Nephron (organoid): Measurements from ENCODE around the gene RNF222.

ENCODE experiments used
- H3K27ac Mint-ChIP-seq, 3 experiments: 2 replicates each; pipeline ENCODE4 v1.8.0; 2020; ENCODE audit warnings: mixed read lengths in 3 of 3, mild to moderate bottlenecking in 2 of 3, moderate library complexity in 1 of 3
- H3K27me3 Mint-ChIP-seq: 2 replicates; pipeline ENCODE4 v1.8.0; 2021; ENCODE audit warnings: low read depth, mild to moderate bottlenecking, moderate library complexity, mixed read lengths
- H3K36me3 Mint-ChIP-seq: 2 replicates; pipeline ENCODE4 v1.8.0; 2020; ENCODE audit warnings: low read depth, mixed read lengths
- H3K4me1 Mint-ChIP-seq: 2 replicates; pipeline ENCODE4 v1.8.0; 2020; ENCODE audit warnings: mixed read lengths
- H3K4me3 Mint-ChIP-seq, 3 experiments: 2 replicates each; pipeline ENCODE4 v1.8.0; 2020; ENCODE audit warnings: mild to moderate bottlenecking in 3 of 3, mixed read lengths in 3 of 3, moderate library complexity in 2 of 3
- H3K9me3 Mint-ChIP-seq: 2 replicates; pipeline ENCODE4 v1.8.0; 2020; ENCODE audit warnings: mixed read lengths
- CTCF ChIP-seq, 3 experiments: fragments of 200-600 bp; sonication (generic); IDR thresholded peaks; one replicate each; pipeline ENCODE4 v1.5.0; 2021; ENCODE audit warnings: antibody characterized with exemption in 3 of 3; ENCODE audit not compliant: unreplicated experiment in 3 of 3

The RNF222 gene

GRCh38 chr17:8368193-8368592, 29.4 kb downstream of the RNF222 start:
- H3K36me3 Mint-ChIP-seq, result peaks cover 41% of the 10 kb centered on the region
- H3K27me3 Mint-ChIP-seq, result no peaks in the 10 kb centered on the region
- TF ChIP-seq CTCF (IDR thresholded peaks at IDR 0.05; ENCODE audit: unreplicated experiment in 3 of 3), result no peak
- no peak overlapping the region for H3K4me3 Mint-ChIP-seq
- peaks cover 19% of the 10 kb centered on the region for H3K4me1 Mint-ChIP-seq
- no peak overlapping the region for H3K27ac Mint-ChIP-seq
- no peaks in the 10 kb centered on the region for H3K9me3 Mint-ChIP-seq

GRCh38 chr17:8366231-8366630, 31.4 kb downstream of the RNF222 start:
- TF ChIP-seq CTCF (IDR thresholded peaks at IDR 0.05; ENCODE audit: unreplicated experiment in 3 of 3), result no peak
- no peaks in the 10 kb centered on the region for H3K27me3 Mint-ChIP-seq
- peaks cover 39% of the 10 kb centered on the region for H3K36me3 Mint-ChIP-seq
- peaks cover 16% of the 10 kb centered on the region for H3K4me1 Mint-ChIP-seq
- H3K4me3 Mint-ChIP-seq, result no peak overlapping the region
- peak overlapping the region in 1 of 3 experiments; percentile 34 for H3K27ac Mint-ChIP-seq
- no peaks in the 10 kb centered on the region for H3K9me3 Mint-ChIP-seq

- H3K27ac Mint-ChIP-seq, result no peak overlapping the region
- TF ChIP-seq CTCF (IDR thresholded peaks at IDR 0.05; ENCODE audit: unreplicated experiment in 3 of 3), result no peak
- peaks cover 24% of the 10 kb centered on the region for H3K4me1 Mint-ChIP-seq
- no peaks in the 10 kb centered on the region for H3K27me3 Mint-ChIP-seq
- H3K36me3 Mint-ChIP-seq, result peaks cover 34% of the 10 kb centered on the region
- no peak overlapping the region for H3K4me3 Mint-ChIP-seq
- H3K9me3 Mint-ChIP-seq, result no peaks in the 10 kb centered on the region
Observed at GRCh38 chr17:8365143-8365542, 32.5 kb downstream of the RNF222 start.

GRCh38 chr17:8362651-8363332, 34.8 kb downstream of the RNF222 start:
- Mint-ChIP-seq H3K4me3 (no peak overlapping the region), H3K27me3 (no peaks in the 10 kb centered on the region), H3K9me3 (no peaks in the 10 kb centered on the region), H3K4me1 (peaks cover 35% of the 10 kb centered on the region), H3K27ac (no peak overlapping the region), H3K36me3 (peaks cover 20% of the 10 kb centered on the region)
- no peak for TF ChIP-seq CTCF (IDR thresholded peaks at IDR 0.05; ENCODE audit: unreplicated experiment in 3 of 3)

GRCh38 chr17:8360751-8361150, 36.9 kb downstream of the RNF222 start:
- no peaks in the 10 kb centered on the region for H3K27me3 Mint-ChIP-seq
- H3K9me3 Mint-ChIP-seq, result no peaks in the 10 kb centered on the region
- peaks cover 26% of the 10 kb centered on the region for H3K4me1 Mint-ChIP-seq
- H3K27ac Mint-ChIP-seq, result peak overlapping the region; percentile 25 to 80 (median 47)
- peak overlapping the region in 1 of 3 experiments; percentile 20 for H3K4me3 Mint-ChIP-seq
- TF ChIP-seq CTCF (IDR thresholded peaks at IDR 0.05; ENCODE audit: unreplicated experiment in 3 of 3), result no peak
- H3K36me3 Mint-ChIP-seq, result peaks cover 18% of the 10 kb centered on the region

- TF ChIP-seq CTCF (IDR thresholded peaks at IDR 0.05; ENCODE audit: unreplicated experiment in 3 of 3), result no peak
- Mint-ChIP-seq H3K4me3 (no peak overlapping the region), H3K27me3 (no peaks in the 10 kb centered on the region), H3K36me3 (peaks cover 15% of the 10 kb centered on the region), H3K9me3 (no peaks in the 10 kb centered on the region), H3K4me1 (peaks cover 26% of the 10 kb centered on the region), H3K27ac (peak overlapping the region; percentile 47 to 80 (median 69))
Observed at GRCh38 chr17:8360260-8360659, 37.4 kb downstream of the RNF222 start.
